ENCODE data around the gene DCXR. TPM values are rescaled to one million over a fixed set of nuclear protein-coding genes. Genes with fewer than 3 reads are reported as not detected.

DCXR gene
- total RNA-seq, 1 experiment from 2014 or later: 140 TPM

GRCh38 chr17:82079001-82079677 lies 41.6 kb upstream of the DCXR start:
- DNase-seq (ENCODE audit: low spot score): no peak
- Histone ChIP-seq H3K4me3 (ENCODE audit: low read depth, low read length, poor library complexity, severe bottlenecking) (no peak overlapping the region), H3K9me3 (ENCODE audit: low read depth, low read length, poor library complexity, severe bottlenecking) (no peaks in the 10 kb centered on the region), H3K27ac (ENCODE audit: low read depth, low read length, poor library complexity, severe bottlenecking) (no peak overlapping the region), H3K27me3 (replicated peaks; ENCODE audit: insufficient read depth, low read depth, low read length, poor library complexity) (no peaks in the 10 kb centered on the region), H3K4me1 (ENCODE audit: insufficient read depth, low read length, poor library complexity, severe bottlenecking) (no peaks in the 10 kb centered on the region), H3K36me3 (ENCODE audit: insufficient read depth, low read length, poor library complexity, severe bottlenecking) (peaks cover 69% of the 10 kb centered on the region)
- intact Hi-C loops (cut with micrococcal nuclease; ENCODE audit: unreplicated experiment): no loop called here
- CTCF ChIA-PET: no interaction called here
- no peak for TF ChIP-seq EZH2 (IDR thresholded peaks at IDR 0.05; ENCODE audit: borderline replicate concordance, low read depth, low read length, poor library complexity, severe bottlenecking)
- no peak for TF ChIP-seq CTCF (conservative IDR thresholded peaks at IDR 0.05; ENCODE audit: low read depth, low read length)
- POLR2A ChIA-PET (ENCODE audit: low non-redundant PET): interaction anchor here (0.6 kb wide), 1 partner anchor 56 kb away, joined by 23 read pairs; the partner anchor contains the start of genes CENPX and LRRC45
- no TSS peak for BruUV-seq (replicated peaks)

GRCh38 chr17:82078433-82078832 lies 40.9 kb upstream of the DCXR start:
- POLR2A ChIA-PET (ENCODE audit: low non-redundant PET): no interaction called here

GRCh38 chr17:82077617-82078358 lies 40.3 kb upstream of the DCXR start:
- intact Hi-C loops (cut with micrococcal nuclease; ENCODE audit: unreplicated experiment): no loop called here
- BruUV-seq (replicated peaks): no TSS peak

More at GRCh38 chr17:82078433-82078832, 40.9 kb upstream of the DCXR start:
- Histone ChIP-seq H3K9me3 (ENCODE audit: low read depth, low read length, poor library complexity, severe bottlenecking) (no peaks in the 10 kb centered on the region), H3K27me3 (replicated peaks; ENCODE audit: insufficient read depth, low read depth, low read length, poor library complexity) (no peaks in the 10 kb centered on the region), H3K4me1 (ENCODE audit: insufficient read depth, low read length, poor library complexity, severe bottlenecking) (no peaks in the 10 kb centered on the region), H3K36me3 (ENCODE audit: insufficient read depth, low read length, poor library complexity, severe bottlenecking) (peaks cover 62% of the 10 kb centered on the region), H3K4me3 (ENCODE audit: low read depth, low read length, poor library complexity, severe bottlenecking) (no peak overlapping the region), H3K27ac (ENCODE audit: low read depth, low read length, poor library complexity, severe bottlenecking) (peak overlapping the region; percentile 2)
- TF ChIP-seq CTCF (conservative IDR thresholded peaks at IDR 0.05; ENCODE audit: low read depth, low read length) (no peak), EZH2 (IDR thresholded peaks at IDR 0.05; ENCODE audit: borderline replicate concordance, low read depth, low read length, poor library complexity, severe bottlenecking) (no peak)
- CTCF ChIA-PET: no interaction called here
- no peak for DNase-seq (ENCODE audit: low spot score)
- TSS peak; percentile 35 for BruUV-seq (replicated peaks)
- intact Hi-C loops (cut with micrococcal nuclease; ENCODE audit: unreplicated experiment): no loop called here

More at GRCh38 chr17:82077617-82078358, 40.3 kb upstream of the DCXR start:
- CTCF ChIA-PET: no interaction called here
- DNase-seq (ENCODE audit: low spot score): no peak
- H3K4me1 ChIP-seq (ENCODE audit: insufficient read depth, low read length, poor library complexity, severe bottlenecking): no peaks in the 10 kb centered on the region
- TF ChIP-seq CTCF (conservative IDR thresholded peaks at IDR 0.05; ENCODE audit: low read depth, low read length): no peak
- TF ChIP-seq EZH2 (IDR thresholded peaks at IDR 0.05; ENCODE audit: borderline replicate concordance, low read depth, low read length, poor library complexity, severe bottlenecking): no peak
- POLR2A ChIA-PET (ENCODE audit: low non-redundant PET): no interaction called here
- no peaks in the 10 kb centered on the region for H3K9me3 ChIP-seq (ENCODE audit: low read depth, low read length, poor library complexity, severe bottlenecking)
- peak overlapping the region; percentile 2 for H3K27ac ChIP-seq (ENCODE audit: low read depth, low read length, poor library complexity, severe bottlenecking)
- H3K4me3 ChIP-seq (ENCODE audit: low read depth, low read length, poor library complexity, severe bottlenecking): no peak overlapping the region
- no peaks in the 10 kb centered on the region for H3K27me3 ChIP-seq (replicated peaks; ENCODE audit: insufficient read depth, low read depth, low read length, poor library complexity)
- peaks cover 55% of the 10 kb centered on the region for H3K36me3 ChIP-seq (ENCODE audit: insufficient read depth, low read length, poor library complexity, severe bottlenecking)

All from A673 (cell line).